Dendritic cell treated with granulocyte-macrophage colony-stimulating factor and Interleukin-4, amounts not matched to agents 40 ng/mL and 50 ng/mL, for 4 days (primary cell): ENCODE measurements around the gene TTYH3.

Experiments
- H3K27ac Mint-ChIP-seq: one replicate; pipeline ENCODE4 v1.8.0; 2022; ENCODE audit warnings: mild to moderate bottlenecking, mixed read lengths
- H3K27me3 Mint-ChIP-seq: one replicate; pipeline ENCODE4 v1.8.0; 2022; ENCODE audit warnings: mild to moderate bottlenecking, mixed read lengths
- H3K36me3 Mint-ChIP-seq: one replicate; pipeline ENCODE4 v1.8.0; 2022; ENCODE audit warnings: low read depth, mixed read lengths
- H3K4me1 Mint-ChIP-seq: one replicate; pipeline ENCODE4 v1.8.0; 2022; ENCODE audit warnings: low read depth, mixed read lengths
- H3K4me3 Mint-ChIP-seq: one replicate; pipeline ENCODE4 v1.8.0; 2022; ENCODE audit warnings: mild to moderate bottlenecking, moderate library complexity, mixed read lengths
- H3K9me3 Mint-ChIP-seq: one replicate; pipeline ENCODE4 v1.8.0; 2022; ENCODE audit warnings: mixed read lengths
- intact Hi-C: fragments of 100-400 bp; cut with micrococcal nuclease; formaldehyde crosslinking; loops from one replicate; pipeline ENCODE4 v1.15.0; 2022

The TTYH3 gene

DNA sequence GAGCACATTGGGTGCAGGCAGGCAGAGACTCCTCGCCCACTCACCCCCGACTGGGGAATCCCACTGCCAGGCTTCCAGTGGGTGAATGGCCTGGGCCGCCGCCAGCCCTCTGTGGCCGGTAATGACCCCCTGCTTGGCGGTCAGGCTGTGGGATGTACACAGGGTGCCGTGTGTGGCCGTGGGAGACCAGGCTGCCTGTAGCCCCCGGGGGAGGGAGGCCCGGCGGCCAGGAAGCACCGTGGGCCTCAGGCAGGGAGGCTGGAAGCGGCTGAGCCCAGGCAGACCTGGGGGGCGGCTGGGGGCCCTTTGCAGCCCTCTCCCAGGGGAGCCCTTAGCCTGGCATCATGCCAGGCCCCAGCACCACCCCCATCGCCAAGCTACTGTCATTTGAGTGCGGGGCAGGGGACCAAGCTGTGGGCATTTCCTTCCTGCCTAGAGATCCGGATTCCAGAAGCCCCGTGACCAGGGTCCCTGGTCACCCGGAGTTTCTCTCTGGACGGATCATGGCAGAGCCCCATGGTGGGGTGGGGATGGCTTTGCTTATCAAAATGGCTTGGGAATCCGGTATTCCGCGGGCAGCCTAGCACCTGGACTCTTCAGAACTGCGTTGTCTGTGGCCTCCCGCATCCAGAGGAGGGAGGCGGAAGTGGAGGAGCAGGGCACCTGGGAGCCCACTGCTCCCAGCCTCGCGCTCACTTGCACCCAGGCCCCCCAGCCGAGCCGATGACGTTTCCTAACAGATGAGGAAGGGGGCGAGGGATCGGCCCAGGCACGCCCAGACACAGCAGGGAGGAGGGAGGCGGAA lies 1.1 kb downstream of the TTYH3 start:
- Mint-ChIP-seq H3K27ac (peak overlapping the region; percentile 100), H3K36me3 (peaks cover 60% of the 10 kb centered on the region), H3K9me3 (no peaks in the 10 kb centered on the region), H3K4me3 (peak overlapping the region; percentile 99), H3K27me3 (no peaks in the 10 kb centered on the region), H3K4me1 (peaks cover 61% of the 10 kb centered on the region)
- intact Hi-C loops: loop anchor here (10.0 kb wide), 1 partner anchor 108 kb away; no protein-coding TSS in a partner anchor

DNA sequence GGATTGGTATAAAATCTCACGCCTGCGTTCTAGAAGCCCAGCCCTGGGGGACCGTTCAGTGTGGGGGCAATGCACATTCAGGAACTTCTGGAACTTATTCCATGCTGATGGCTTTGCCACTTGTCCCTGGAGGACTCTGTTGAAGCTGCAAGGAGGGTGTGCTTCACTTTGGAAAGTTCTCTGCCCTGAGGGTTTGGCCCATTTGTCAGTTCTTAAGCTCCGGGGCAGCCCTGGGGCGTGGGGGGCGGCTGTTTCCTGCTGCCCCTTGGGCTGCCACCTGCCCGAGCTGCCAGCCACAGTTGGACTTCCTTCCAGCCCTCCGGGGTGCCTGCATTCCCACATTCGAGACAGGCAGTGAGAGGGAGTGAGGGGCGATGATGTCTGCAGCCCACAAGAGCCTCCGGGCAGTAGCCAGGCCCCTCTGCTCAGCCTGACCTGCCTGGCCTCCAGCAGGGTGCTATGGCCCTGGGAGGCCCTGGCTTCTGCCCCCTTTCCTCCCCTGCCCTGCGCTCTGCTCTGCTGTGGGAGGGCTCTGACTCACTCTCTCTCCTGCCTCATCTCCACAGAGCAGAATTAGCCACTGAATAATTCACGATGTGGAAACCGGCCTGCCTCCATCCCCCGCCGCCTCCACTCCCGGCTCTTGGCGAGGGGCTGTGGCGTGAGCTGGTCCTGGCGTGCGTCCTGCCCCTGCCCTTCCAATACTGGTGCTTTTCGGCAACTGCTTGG lies 1.9 kb downstream of the TTYH3 start:
- H3K27ac Mint-ChIP-seq: peak overlapping the region; percentile 100
- intact Hi-C loops: loop anchor here (10.0 kb wide), 1 partner anchor 109 kb away; no protein-coding TSS in a partner anchor
- no peaks in the 10 kb centered on the region for H3K9me3 Mint-ChIP-seq
- H3K36me3 Mint-ChIP-seq: peaks cover 68% of the 10 kb centered on the region
- H3K4me3 Mint-ChIP-seq: peak overlapping the region; percentile 99
- H3K27me3 Mint-ChIP-seq: no peaks in the 10 kb centered on the region
- H3K4me1 Mint-ChIP-seq: peaks cover 66% of the 10 kb centered on the region

DNA sequence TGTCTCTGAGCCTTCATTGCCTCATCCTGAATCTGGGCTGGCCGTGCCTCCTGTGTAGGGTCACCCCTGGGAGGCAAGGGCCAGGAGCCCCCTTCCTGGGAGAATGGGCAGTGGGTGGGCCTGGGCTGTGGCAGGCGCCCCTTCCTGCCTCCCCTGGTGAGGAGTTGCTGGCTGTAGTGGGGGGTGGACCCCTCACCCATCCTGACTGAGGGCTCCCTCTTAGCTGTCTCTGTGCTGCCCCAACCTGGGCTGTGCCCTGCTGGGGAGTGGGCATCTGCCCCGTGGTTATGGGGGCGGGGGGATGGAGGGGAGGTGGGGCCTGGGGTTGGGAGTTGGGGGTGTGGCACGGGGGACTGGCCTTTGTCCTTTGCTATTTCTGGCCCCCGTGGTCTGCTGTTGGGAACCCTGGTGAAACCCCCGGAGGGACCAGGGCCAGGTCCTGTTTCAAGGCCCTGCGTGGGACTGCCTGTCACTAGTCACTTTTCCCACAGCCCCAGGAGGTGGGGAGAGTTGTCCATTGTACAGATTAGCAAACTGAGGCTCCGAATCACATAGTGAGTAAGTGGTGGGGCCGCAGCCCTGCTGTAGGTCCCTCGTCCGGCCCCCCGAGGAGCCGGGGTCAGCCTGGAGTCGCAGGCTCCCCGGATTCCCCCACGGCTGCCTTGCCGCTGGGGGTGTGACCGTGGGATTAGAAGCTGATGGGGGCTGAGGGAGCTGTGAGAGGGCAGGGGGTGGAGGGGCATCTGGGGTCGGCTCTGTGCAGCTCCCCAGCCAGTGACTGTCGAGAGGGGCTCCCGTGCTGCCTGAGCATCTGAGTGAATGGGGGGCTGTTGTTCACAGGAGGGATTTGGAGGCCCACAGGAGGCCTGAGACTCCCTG lies 2.7 kb downstream of the TTYH3 start:
- H3K27me3 Mint-ChIP-seq: no peaks in the 10 kb centered on the region
- no peaks in the 10 kb centered on the region for H3K9me3 Mint-ChIP-seq
- peak overlapping the region; percentile 99 for H3K4me3 Mint-ChIP-seq
- intact Hi-C loops: loop anchor here (10.0 kb wide), 1 partner anchor 110 kb away; no protein-coding TSS in a partner anchor
- H3K27ac Mint-ChIP-seq: peak overlapping the region; percentile 100
- H3K4me1 Mint-ChIP-seq: peaks cover 73% of the 10 kb centered on the region
- H3K36me3 Mint-ChIP-seq: peaks cover 76% of the 10 kb centered on the region

DNA sequence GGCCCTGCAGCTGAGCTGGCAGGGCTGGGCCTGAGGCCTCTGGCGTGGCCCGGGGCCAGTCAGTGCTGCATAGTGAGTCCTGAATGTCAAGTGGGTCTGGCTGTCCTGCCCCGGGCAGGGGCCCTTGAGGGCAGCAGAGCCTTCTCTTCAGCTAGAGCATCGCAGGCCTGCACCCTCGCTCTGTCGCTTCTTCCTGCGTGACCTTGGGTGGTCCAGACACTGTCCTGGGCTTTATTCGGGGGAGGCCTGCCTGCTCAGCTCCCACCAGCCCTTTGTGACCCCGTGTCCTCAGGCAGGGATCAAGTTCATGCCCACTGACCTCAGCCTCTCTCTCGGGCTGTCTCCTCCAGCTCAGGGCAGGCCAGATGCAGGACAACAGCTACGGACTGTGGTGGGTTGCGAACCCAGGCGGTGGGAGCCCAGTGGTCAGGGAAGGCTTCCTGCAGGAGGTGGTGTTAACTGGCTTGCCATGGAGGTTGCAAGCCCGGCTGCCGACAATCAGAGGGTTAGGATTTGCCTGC lies 3.4 kb downstream of the TTYH3 start:
- Mint-ChIP-seq H3K27me3 (no peaks in the 10 kb centered on the region), H3K9me3 (no peaks in the 10 kb centered on the region), H3K27ac (peak overlapping the region; percentile 100), H3K36me3 (peaks cover 83% of the 10 kb centered on the region), H3K4me3 (peak overlapping the region; percentile 99), H3K4me1 (peaks cover 76% of the 10 kb centered on the region)
- intact Hi-C loops: loop anchor here (10.0 kb wide), 1 partner anchor 110 kb away; no protein-coding TSS in a partner anchor

DNA sequence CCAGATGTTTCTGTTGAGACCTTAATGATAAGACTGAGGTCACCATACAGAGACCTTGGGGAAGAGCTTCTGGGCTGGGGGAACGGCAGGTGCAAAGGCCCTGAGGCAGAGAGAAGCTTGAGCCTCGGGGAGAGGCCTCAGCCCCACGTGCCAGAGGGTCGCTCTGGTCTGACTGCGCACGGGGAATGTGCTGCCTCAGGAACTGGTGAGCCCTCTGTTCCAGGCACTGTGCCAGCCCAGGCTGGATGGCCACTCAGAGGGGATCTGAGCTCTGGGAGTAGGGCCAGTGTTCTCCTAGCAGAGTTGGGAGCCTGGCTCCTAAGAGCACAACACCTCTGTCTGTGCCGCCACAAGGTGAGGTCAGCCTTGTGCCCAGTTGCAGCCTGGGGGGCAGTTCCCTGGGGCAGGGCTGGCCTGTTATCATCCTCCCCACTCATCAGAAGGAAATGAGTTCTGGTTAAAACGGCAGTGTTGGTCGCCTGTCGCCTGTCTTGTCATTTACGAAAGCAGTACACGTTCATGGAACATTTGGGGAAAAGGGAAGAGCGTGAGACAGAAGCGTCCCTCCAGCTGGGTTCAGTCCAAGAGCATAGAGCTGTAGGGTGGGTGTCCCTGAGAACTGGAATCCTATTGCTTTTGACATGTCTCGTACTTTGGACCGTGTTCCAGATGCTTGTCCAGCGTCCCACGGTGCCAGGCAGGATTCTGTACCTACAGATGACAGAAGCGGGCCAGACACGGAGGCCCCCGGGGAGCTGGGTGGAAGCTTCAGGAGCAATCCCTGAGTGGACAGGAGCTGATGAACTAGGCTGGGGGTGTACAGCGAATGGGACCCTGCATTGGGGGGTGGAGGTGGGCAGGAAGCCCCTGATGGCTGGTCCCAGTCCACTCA lies 4.3 kb downstream of the TTYH3 start:
- Mint-ChIP-seq H3K36me3 (peaks cover 90% of the 10 kb centered on the region), H3K27ac (peak overlapping the region; percentile 100), H3K27me3 (no peaks in the 10 kb centered on the region), H3K4me3 (peak overlapping the region; percentile 77), H3K9me3 (no peaks in the 10 kb centered on the region), H3K4me1 (peaks cover 82% of the 10 kb centered on the region)
- intact Hi-C loops: loop anchor here (10.0 kb wide), 1 partner anchor 111 kb away; no protein-coding TSS in a partner anchor

DNA sequence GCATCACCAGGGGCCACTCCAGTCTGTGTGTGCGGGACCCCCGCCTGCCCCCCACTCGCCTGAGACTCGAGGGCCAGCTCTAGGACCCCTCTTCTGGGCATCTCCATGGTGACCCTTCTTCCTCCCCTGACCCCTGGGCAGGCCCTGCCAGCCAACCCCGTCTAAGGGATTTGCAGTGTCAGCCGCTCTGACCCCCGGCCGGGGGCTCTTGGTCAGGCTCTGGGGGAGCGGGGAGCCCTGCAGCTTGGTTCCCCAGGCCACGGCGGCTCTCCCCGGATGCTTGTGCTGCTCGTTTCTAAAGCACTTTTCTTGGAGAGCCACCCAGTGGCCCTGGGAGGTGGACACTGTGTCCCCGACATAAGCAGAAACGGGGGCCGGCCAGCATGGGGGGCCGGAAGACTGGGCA lies 5.3 kb downstream of the TTYH3 start:
- Mint-ChIP-seq H3K4me1 (peaks cover 88% of the 10 kb centered on the region), H3K36me3 (peaks cover 98% of the 10 kb centered on the region), H3K27ac (peak overlapping the region; percentile 100), H3K27me3 (no peaks in the 10 kb centered on the region), H3K4me3 (peak overlapping the region; percentile 77), H3K9me3 (no peaks in the 10 kb centered on the region)
- intact Hi-C loops: loop anchor here (1.0 to 10.0 kb wide), 2 partner anchors 10 to 112 kb away; no protein-coding TSS in a partner anchor

DNA sequence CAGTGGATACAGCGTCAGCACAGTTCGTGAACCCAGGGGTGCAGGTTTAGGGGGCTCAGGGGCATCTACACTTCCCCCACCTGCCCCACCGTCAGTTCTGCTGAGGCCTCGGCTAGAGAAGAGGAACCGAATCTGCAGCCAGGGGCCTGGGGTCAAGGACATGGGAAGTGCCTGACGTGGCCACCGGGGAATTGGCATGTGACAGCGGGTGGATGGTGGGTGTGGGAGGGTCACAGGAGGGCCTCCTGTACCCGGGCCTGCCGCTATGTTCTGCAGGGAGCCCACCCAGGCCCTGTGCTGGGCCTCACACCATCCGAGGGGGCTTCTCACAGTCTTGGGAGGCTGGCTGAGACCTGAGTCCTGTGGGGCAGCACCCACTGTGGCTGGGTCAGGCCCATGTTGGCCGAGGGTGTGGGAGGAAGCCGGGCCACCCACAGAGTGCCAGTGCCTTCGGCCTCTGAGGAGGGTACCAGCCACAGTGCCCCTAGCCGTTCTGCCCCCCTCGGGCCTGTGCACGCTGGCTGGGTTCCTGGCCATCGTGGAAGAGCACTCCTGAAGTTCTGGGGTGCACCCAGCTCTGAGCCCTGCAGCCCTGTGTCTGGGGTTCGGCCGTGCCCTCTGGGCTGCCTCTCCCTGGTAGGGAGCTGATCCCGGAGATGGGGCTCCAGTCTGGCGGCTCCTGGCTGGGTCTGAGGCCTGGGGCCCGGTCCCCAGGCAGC lies 5.9 kb downstream of the TTYH3 start:
- no peaks in the 10 kb centered on the region for H3K9me3 Mint-ChIP-seq
- intact Hi-C loops: loop anchor here (1.0 to 10.0 kb wide), 2 partner anchors 10 to 113 kb away; no protein-coding TSS in a partner anchor
- H3K27me3 Mint-ChIP-seq: no peaks in the 10 kb centered on the region
- H3K36me3 Mint-ChIP-seq: peaks cover 95% of the 10 kb centered on the region
- H3K4me1 Mint-ChIP-seq: peaks cover 88% of the 10 kb centered on the region
- peak overlapping the region; percentile 77 for H3K4me3 Mint-ChIP-seq
- peak overlapping the region; percentile 100 for H3K27ac Mint-ChIP-seq

DNA sequence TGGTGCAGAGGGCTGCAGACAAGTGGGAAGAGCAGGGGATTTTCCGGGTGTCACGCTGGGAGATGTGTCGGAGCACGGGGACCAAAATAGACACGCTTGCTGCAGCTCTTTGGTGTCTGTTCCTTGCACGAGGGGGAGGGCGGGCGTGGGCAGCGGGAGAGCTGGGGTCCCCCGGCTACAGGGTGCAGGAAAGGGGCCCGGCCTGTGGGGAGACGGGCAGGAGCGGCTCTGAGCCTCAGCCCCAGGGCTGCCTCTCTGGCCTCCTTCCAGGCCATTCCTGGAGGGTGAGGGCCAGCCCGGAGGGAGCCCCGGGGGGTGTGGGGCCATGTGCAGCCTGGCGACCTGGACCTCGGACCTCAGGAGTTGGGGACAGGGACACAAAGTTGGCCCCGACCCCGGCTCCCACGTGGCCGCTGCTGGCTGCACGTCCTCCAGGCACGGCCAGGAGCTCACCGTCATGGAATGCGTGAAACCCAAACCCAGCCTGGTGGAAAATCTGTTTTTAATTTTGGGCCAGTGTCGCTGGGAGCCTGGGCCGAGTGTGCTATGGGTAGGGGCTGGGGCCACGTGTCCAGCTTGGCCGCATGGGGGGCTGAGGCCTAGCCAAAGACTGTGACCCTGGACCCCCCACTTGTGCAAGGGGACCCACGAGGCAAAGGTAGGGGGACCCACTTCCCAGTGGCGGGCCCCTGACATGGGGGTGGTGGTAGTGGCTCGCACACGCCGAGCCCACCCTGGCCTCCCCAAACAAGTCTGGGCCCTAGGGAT lies 6.6 kb downstream of the TTYH3 start:
- Mint-ChIP-seq H3K27me3 (no peaks in the 10 kb centered on the region), H3K4me1 (peaks cover 89% of the 10 kb centered on the region), H3K4me3 (peak overlapping the region; percentile 77), H3K9me3 (no peaks in the 10 kb centered on the region), H3K36me3 (peaks cover 93% of the 10 kb centered on the region), H3K27ac (peak overlapping the region; percentile 100)
- intact Hi-C loops: loop anchor here (10.0 kb wide), 1 partner anchor 114 kb away; no protein-coding TSS in a partner anchor

DNA sequence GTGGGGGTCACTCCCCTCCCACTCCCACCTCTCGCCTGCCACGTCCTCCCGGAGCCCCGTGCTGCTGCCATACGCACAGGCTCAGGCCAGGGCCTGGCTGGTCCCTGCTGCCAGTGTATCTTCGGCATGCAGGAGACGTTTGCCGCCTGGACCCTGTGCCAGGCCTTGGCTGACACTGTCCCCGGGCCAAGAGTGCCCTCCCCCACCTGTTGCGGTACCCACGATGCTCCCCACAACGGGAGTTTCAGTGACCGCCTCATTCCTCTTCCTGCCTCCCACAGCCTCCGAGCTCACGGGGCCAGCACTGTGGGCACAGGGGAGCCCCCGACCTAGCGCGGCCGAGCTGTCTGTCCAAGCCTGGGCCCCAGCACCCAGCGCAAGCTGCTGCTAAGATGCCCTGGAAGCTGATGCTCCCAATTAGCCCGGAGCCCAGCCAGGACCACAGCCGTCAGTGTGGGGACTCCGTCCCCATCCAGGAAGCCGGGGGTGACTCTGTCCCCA lies 7.4 kb downstream of the TTYH3 start:
- intact Hi-C loops: loop anchor here (10.0 kb wide), 1 partner anchor 114 kb away; no protein-coding TSS in a partner anchor
- Mint-ChIP-seq H3K9me3 (no peaks in the 10 kb centered on the region), H3K4me3 (peak overlapping the region; percentile 62), H3K36me3 (peaks cover 93% of the 10 kb centered on the region), H3K27me3 (no peaks in the 10 kb centered on the region), H3K4me1 (peaks cover 89% of the 10 kb centered on the region), H3K27ac (peak overlapping the region; percentile 100)

DNA sequence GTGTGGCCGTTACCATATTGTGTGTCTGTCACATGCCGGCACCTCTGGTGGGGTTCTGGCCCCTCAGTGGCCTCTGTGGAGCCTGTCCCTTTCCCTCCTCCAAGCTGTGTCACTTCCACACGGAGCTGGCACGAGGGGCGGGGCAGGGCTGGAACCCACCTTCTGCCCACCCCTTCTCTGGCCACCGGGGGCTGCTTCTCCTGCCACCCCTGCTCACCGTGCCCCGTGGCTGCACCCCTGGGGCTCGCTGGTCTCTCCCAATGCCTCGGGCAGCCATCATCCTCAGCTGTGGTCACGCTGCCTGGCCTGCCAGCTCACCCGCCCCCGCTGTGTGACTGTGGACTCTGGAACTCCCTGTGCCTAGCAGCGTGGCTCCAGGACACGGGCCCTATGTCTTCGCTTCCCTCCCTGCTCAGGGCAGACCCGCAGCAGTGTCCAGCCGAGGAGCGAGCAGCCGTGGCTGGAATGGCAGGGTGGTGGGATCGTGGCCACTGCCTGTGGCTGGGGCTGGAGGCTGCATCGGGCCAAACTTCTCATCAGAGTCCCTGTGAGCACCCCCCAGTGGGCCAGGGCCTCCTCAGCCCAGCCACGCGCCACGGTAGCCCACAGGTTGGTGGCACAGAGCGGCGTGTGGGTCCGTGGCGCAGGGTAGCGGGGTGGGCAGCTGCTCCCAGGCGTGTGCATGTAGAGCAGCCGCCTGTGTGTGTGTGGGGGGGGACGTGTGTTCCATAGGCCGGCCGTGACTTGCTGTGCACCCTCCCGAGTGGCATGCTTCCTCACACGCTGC lies 8.1 kb downstream of the TTYH3 start:
- H3K27me3 Mint-ChIP-seq: no peaks in the 10 kb centered on the region
- H3K9me3 Mint-ChIP-seq: no peaks in the 10 kb centered on the region
- peaks cover 93% of the 10 kb centered on the region for H3K36me3 Mint-ChIP-seq
- peak overlapping the region; percentile 100 for H3K27ac Mint-ChIP-seq
- intact Hi-C loops: loop anchor here (5.0 to 10.0 kb wide), 2 partner anchors 83 to 115 kb away; partner anchors contain the start of genes BRAT1 and IQCE
- peak overlapping the region; percentile 30 for H3K4me3 Mint-ChIP-seq
- H3K4me1 Mint-ChIP-seq: peaks cover 89% of the 10 kb centered on the region
